ENCODE results near the gene ST3GAL5.

DNA sequence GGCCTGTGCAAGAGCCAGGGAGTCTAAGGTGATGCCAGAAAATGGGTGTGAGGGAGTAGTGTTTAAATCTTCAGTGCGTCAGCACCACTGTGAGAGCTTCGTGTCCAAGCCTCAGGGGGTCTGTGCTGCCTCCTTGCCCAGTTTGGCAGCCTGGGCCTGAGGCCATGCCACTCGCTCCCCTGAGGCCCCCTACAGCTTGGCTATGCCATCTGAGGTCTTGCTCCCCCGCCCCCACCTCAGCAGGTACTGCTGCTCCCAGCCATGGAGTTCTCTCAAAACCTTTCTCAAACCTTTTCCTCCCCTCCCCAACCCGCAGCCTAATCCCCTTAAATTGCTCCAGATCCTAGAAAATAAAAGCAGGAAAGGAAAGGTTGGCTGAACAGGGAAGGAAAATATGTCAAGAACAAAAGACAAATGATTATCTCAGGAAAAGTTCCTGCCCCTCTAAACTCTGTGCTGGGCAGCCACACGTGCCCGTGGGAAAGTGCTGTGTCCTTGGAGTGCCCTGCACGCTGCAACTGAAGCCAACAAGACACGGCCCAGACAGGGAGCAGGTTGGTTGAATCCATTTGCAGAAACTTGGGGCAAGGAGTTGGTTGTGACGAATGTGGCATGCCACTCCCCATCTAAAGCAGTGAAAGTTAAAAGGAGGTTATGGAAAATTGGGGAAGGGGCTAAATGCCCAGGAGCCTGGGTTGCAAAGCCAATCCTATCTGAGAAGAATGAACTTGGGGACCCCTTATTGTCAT lies 73.8 kb downstream of the ST3GAL5 start:
- TF ChIP-seq, protein P1, sequence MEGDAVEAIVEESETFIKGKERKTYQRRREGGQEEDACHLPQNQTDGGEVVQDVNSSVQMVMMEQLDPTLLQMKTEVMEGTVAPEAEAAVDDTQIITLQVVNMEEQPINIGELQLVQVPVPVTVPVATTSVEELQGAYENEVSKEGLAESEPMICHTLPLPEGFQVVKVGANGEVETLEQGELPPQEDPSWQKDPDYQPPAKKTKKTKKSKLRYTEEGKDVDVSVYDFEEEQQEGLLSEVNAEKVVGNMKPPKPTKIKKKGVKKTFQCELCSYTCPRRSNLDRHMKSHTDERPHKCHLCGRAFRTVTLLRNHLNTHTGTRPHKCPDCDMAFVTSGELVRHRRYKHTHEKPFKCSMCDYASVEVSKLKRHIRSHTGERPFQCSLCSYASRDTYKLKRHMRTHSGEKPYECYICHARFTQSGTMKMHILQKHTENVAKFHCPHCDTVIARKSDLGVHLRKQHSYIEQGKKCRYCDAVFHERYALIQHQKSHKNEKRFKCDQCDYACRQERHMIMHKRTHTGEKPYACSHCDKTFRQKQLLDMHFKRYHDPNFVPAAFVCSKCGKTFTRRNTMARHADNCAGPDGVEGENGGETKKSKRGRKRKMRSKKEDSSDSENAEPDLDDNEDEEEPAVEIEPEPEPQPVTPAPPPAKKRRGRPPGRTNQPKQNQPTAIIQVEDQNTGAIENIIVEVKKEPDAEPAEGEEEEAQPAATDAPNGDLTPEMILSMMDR (IDR thresholded peaks at IDR 0.05) = no peak
- no peak for TF ChIP-seq POLR2A (IDR thresholded peaks at IDR 0.05)
